ENCODE measurements around the gene RBFOX2.

- TF ChIP-seq POLR2AphosphoS5 (IDR thresholded peaks at IDR 0.05; ENCODE audit: borderline replicate concordance, low read depth, low read length) (no peak), EZH2 (IDR thresholded peaks at IDR 0.05) (no peak)
Observed at GRCh38 chr22:36065462-36065774, 36.8 kb upstream of the RBFOX2 start.

All from SK-N-MC (cell line).